HG03196 (cell line): ENCODE results near the gene ECPAS.
"Not testable (repeated sequence)": the region's sequence is repeated elsewhere in the genome, so short reads cannot be mapped to it uniquely, and the experiment has no call there.

Experiments used
- ATAC-seq: cut with Tn5 transposase; IDR thresholded peaks from one replicate; pipeline ENCODE4 v1.9.1; 2021; ENCODE audit not compliant: unreplicated experiment

The ECPAS gene, protein sequence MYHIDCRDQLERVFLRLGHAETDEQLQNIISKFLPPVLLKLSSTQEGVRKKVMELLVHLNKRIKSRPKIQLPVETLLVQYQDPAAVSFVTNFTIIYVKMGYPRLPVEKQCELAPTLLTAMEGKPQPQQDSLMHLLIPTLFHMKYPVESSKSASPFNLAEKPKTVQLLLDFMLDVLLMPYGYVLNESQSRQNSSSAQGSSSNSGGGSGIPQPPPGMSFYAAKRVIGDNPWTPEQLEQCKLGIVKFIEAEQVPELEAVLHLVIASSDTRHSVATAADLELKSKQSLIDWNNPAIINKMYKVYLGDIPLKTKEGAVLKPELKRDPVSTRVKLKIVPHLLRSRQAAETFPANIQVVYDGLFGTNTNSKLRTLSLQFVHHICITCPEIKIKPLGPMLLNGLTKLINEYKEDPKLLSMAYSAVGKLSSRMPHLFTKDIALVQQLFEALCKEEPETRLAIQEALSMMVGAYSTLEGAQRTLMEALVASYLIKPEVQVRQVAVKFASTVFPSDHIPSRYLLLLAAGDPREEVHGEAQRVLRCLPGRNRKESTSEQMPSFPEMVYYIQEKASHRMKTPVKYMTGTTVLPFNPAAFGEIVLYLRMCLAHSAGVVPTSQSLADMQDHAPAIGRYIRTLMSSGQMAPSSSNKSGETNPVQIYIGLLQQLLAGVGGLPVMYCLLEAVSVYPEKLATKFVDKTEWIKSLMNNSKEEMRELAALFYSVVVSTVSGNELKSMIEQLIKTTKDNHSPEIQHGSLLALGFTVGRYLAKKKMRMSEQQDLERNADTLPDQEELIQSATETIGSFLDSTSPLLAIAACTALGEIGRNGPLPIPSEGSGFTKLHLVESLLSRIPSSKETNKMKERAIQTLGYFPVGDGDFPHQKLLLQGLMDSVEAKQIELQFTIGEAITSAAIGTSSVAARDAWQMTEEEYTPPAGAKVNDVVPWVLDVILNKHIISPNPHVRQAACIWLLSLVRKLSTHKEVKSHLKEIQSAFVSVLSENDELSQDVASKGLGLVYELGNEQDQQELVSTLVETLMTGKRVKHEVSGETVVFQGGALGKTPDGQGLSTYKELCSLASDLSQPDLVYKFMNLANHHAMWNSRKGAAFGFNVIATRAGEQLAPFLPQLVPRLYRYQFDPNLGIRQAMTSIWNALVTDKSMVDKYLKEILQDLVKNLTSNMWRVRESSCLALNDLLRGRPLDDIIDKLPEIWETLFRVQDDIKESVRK (N-terminal part only)

GRCh38 chr9:111483858-111484571 is at the start of gene ECPAS:
Gene ECPAS (minus strand): TSS chr9:111484383. CDS start chr9:111472918, 11,465 bp downstream.
- peak; percentile 54 for ATAC-seq

- no peak for ATAC-seq
Measured at GRCh38 chr9:111533099-111533790, 49.1 kb upstream of the ECPAS start.

DNA sequence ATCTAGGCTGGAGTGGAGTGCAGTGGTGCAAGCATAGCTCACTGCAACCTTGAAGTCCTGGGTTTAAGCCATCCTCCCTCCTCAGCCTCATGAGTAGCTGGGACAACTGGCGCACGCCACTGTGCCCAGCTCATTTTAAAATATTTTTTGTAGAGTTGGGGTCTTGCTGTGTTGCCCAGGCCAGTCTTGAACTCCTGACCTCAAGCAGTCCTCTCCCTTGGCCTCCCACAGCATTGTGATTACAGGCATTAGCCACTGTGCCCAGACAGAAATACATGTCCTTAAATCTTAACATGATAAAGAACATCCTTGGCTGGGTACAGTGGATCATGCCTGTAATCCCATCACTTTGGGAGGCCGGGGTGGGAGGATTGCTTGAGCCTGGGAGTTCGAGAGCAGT is 47.5 kb upstream of the ECPAS start:
- no peak for ATAC-seq

GRCh38 chr9:111529787-111530186 is 45.6 kb upstream of the ECPAS start:
- ATAC-seq: no peak

DNA sequence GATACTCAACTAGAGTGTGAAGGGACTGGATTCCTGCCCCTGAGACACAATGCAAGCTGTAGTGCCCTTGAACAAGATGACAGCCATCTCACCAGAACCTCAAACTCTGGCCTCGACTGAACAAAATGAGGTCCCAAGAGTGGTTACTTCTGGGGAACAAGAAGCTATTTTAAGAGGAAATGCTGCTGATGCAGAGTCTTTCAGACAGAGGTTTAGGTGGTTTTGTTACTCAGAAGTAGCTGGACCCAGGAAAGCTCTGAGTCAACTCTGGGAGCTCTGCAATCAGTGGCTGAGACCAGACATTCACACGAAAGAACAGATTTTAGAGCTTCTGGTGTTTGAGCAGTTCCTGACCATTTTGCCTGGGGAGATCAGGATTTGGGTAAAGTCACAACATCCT is 43.2 kb upstream of the ECPAS start:
- ATAC-seq: no peak

DNA sequence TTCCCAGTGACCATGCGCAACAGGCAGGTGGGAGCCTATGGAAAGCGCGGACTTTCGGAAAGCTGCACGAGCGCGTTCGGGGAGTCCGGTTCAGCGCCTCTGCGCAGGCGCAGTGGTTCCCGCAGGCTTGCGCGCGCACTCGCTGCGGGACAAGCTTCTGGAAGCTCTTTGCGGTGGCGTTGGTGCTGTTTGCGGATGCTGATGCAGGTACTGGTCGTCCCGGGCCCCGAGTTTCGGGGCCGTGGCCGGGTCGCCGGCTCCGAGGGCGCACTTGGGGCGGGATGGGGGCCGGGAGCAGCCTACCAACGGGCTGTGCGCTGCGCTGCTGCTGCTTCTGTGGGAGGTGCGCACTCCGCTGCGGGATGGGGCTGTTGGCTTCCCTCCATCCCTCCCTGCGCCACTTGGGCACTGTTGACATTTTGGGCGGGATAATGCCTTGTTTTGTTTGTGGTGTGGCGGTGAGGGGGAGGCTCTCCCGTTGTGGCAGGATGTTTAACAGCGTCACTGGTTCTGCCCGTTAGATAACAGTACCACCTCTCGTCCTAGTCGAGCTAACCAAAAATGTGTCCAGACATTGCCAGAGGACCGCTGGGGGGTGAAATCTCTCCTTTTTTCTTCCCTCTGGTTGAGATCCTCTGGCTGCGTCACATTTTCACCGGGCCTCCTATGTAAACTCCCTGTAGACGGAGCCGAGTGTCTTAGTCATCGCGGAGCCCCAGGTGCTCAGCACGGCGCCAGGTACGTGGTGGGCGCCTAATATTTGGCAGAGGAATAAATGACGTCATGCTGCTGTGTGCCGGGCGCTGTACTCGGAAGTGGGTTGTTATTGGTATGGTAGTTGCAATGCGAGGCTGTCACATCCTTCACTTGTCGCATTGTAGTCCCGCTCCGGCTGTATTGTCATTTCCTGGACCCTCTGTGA is 41.1 kb upstream of the ECPAS start, which contains the start of gene ZNF483:
TSS of gene ZNF483 (plus strand) at position 124 of the 922 bp plus-strand sequence. CDS start 2,217 bp downstream, outside the sequence.
- ATAC-seq: no peak

GRCh38 chr9:111524731-111525055 is 40.5 kb upstream of the ECPAS start:
- ATAC-seq: no peak

GRCh38 chr9:111516061-111516465 is 31.9 kb upstream of the ECPAS start:
- ATAC-seq: no peak

DNA sequence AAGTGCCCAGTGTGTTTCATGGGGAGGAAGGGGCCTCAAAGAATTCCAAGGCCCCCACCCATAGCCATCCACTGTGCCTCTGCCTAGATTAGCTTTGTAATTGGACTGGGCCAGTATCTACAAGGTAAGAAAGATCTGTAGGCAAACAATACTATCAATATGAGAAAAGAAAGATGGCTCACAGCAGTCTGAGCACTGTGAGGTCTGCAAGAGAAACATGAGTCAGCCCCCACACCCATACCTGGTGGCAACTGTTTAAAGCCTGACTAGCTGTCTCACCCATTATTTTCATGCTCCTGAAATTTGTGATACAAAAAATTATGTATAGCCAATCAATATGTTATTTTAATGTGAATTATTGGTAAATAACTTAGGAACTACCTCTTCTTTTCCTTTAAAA is 30.8 kb upstream of the ECPAS start:
- ATAC-seq: no peak

- not testable (repeated sequence) for ATAC-seq
Measured at GRCh38 chr9:111511581-111511980, 27.4 kb upstream of the ECPAS start.

- ATAC-seq: no peak
Measured at GRCh38 chr9:111502506-111502905, 18.3 kb upstream of the ECPAS start.

- no peak for ATAC-seq
Measured at GRCh38 chr9:111501648-111502047, 17.5 kb upstream of the ECPAS start.

DNA sequence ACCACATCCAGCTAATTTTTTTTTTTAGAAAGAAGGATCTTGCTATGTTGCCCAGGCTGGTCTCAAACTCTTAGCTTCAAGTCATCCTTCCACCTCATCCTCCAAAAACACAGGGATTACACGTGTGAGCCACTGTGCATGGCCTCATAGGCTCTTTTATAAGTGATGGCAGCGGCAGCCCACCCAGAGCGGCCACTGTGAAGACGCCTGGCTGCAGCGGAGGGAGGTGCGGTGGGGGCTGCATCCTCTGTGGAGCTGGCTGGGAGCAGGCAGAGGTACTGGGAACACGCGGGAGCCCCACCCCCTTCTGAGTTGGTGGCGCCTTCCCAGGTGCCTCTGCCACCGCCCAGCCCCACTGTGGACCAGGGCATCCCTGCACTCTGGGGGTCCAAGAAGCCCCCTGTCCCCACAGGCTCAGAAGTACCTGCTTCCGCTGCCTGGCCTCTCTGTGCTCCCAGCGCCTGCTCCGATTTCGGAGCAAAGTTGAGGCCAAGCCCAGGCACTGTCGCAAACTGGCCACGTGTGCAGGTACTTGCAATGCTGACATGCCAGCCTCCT is 16.9 kb upstream of the ECPAS start:
- ATAC-seq: no peak

DNA sequence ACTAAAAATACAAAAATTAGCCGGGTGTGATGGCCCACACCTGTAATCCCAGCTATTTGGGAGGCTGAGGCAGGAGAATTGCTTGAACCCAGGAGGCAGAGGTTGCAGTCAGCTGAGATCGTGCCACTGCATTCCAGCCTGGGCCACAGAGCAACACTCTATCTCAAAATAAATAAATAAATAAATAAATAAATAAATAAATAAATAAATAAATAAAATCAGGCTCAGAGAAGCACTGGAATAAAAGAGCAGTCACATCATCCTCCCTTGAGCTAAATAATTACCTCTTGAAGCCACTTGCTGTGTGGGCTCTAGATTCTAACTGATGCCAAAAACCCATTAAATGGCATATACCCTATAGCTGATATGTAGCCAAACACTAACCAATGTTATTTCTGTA is 13.0 kb upstream of the ECPAS start:
- ATAC-seq: not testable (repeated sequence)

GRCh38 chr9:111484572-111484894 is 350 bp upstream of the ECPAS start:
- ATAC-seq: no peak

GRCh38 chr9:111483439-111483857 is 735 bp downstream of the ECPAS start:
- ATAC-seq: peak; percentile 33

DNA sequence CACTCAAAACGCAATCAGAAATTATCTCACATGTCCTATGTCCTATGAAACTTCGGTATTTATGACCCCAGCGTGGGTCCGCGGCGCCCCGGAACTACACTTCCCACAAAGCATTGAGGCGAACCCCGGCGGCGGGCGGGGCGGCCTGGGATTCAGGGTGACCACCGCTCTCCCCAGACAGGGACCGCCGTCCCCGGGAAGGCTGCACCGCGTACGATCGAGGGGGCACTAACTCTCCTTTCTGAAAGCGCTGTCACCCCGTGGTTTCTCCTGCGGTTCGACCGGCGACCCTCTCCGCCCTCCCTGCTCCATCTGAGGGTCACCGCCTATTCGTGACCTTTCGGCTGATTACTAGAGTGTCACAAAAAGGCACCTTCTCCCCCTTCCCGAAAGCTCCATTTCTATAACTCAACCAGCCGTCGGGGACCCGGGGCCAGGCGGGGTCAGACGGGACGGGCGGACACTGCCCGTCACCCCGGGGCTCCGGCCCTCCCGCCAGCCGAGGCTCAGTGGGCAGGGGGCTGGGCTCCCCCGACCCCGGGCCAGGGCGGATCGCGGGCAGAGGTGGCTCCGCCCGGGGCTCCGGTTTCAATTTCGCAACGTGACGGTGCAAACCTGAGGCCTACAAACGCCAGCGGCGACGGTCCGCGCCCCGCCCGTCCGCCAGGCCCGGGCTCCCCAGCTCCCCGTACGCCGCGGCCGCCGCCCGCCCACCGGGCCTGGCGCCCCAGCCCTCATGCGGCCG is 1.3 kb downstream of the ECPAS start:
- ATAC-seq: peak; percentile 62
